Memory B cell (primary cell): ENCODE data around the gene RARB.

Experiments
- ATAC-seq: fragments of 150-1000 bp; cut with Tn5 transposase; 2 replicates; pipeline ENCODE4 v1.10.0; 2021; ENCODE audit warnings: low read depth, mild to moderate bottlenecking, moderate library complexity
- DNase-seq, 2 donors: peaks; one replicate each; pipeline ENCODE4 v3.0.0; 2022; ENCODE audit warnings: low spot score in 2 of 2
- H3K27ac Mint-ChIP-seq: one replicate; pipeline ENCODE4 v1.8.0; 2022; ENCODE audit warnings: mild to moderate bottlenecking, moderate library complexity, mixed read lengths
- H3K27me3 Mint-ChIP-seq: one replicate; pipeline ENCODE4 v1.8.0; 2022; ENCODE audit warnings: mixed read lengths
- H3K36me3 Mint-ChIP-seq: one replicate; pipeline ENCODE4 v1.8.0; 2022; ENCODE audit warnings: mild to moderate bottlenecking, mixed read lengths
- H3K4me1 Mint-ChIP-seq: one replicate; pipeline ENCODE4 v1.8.0; 2022; ENCODE audit warnings: mixed read lengths
- H3K4me3 Mint-ChIP-seq: one replicate; pipeline ENCODE4 v1.8.0; 2022; ENCODE audit warnings: mild to moderate bottlenecking, moderate library complexity, mixed read lengths
- H3K9me3 Mint-ChIP-seq: one replicate; pipeline ENCODE4 v1.8.0; 2022; ENCODE audit warnings: mixed read lengths

Gene RARB

GRCh38 chr3:25534007-25534406, 105.9 kb downstream of the RARB start:
- H3K36me3 Mint-ChIP-seq = no peaks in the 10 kb centered on the region
- DNase-seq (no peak), ATAC-seq (no peak)
- H3K27me3 Mint-ChIP-seq = no peaks in the 10 kb centered on the region
- no peak overlapping the region for H3K27ac Mint-ChIP-seq
- peaks cover 1% of the 10 kb centered on the region for H3K9me3 Mint-ChIP-seq
- no peaks in the 10 kb centered on the region for H3K4me1 Mint-ChIP-seq
- no peak overlapping the region for H3K4me3 Mint-ChIP-seq

DNA sequence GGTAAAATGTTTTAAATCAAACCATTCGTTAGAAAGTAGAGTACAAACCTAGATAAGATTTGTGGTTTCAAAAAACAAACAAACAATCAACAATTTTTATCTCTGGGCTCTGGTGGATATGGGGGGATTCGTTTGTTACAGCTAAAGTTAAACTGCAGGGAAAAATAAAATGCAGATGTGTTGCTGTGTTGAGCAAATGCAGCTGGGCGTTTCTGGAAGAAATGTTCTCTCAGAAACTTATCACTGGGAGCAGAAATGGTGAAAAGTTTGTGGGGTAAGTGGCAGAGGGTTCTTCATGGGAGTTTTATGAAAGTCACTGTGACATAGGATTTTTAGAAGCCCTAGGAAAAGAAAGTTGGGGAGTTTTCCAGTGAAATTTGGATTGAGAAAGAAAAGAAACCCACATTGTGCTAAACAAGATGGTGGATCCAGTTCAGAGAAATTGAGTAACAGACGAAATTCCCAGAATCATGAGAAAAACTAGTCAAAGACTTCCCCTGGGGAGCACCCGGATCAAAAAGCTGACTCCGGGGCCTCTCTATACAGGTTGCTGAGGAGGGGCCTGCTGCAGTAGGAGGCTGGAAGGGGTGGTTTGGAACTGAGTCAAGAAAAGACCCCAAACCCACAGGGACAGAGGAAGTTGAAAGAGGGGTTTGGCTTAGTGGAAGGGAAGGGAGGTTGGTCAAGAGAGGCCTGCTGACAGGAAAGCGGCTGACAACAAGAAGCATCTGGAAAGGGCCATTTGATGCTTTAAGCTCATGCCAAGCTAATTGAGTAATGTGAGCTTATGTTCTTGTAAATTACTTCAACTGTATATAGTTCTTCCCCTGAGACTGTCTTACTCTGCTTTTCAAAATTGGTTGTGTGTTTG, 108.7 kb downstream of the RARB start:
- Mint-ChIP-seq H3K9me3 (peaks cover 2% of the 10 kb centered on the region), H3K4me3 (no peak overlapping the region), H3K27ac (no peak overlapping the region), H3K27me3 (peaks cover 5% of the 10 kb centered on the region), H3K36me3 (no peaks in the 10 kb centered on the region), H3K4me1 (peaks cover 1% of the 10 kb centered on the region)
- ATAC-seq (no peak), DNase-seq (no peak)

- Mint-ChIP-seq H3K4me3 (no peak overlapping the region), H3K9me3 (peaks cover 2% of the 10 kb centered on the region), H3K27ac (no peak overlapping the region), H3K36me3 (no peaks in the 10 kb centered on the region), H3K27me3 (peaks cover 5% of the 10 kb centered on the region), H3K4me1 (peaks cover 4% of the 10 kb centered on the region)
- DNase-seq (no peak), ATAC-seq (no peak)
These were observed 109.5 kb downstream of the RARB start for GRCh38 chr3:25537516-25537915.

DNA sequence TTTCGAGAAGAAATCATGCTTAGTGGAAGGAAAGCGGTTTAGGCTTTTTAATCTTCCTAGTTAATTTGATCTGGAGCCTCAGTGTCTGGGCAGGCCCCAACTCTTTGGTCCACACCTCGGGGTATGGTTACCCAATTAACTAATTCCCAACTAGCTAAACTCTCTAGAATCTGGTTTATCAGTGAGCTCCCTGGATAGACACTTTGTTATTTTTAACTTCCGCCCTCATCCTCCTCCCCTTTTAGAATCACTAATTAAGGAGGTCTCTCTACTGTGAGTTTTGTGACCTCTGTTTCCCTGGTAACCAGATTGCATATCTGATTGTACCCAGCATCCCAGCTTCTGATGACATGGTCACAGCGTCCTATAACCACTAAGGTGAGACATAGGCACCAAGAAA, 112.2 kb downstream of the RARB start:
- Mint-ChIP-seq H3K36me3 (no peaks in the 10 kb centered on the region), H3K27ac (no peak overlapping the region), H3K9me3 (peaks cover 2% of the 10 kb centered on the region), H3K4me1 (peaks cover 4% of the 10 kb centered on the region), H3K27me3 (peaks cover 7% of the 10 kb centered on the region), H3K4me3 (no peak overlapping the region)
- DNase-seq (no peak), ATAC-seq (no peak)

DNA sequence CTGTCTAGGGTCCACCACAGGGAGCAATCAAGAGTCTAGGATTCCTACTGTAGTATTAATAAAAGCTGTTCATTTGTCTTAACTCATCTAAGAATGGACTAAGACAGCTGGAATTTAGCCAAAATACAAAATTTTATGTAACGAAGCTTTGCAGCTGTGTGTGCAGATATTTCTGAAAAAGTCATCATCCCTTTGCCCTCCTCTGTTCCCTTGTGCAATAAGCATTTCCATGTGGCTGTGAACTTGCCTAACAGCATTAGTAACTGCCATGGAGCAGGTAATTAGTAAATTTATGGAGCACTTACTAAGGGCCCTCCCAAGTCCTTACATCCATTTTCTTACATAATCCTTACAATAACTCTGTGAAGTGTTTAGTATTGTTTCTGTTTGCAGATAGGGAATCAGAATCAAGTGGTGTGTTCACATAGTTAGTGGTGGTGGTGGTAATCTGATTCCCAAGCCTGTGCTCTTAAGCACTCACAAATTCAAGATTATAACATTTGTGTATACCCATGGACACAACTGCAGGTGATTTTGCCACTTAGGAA, 114.5 kb downstream of the RARB start:
- ATAC-seq (no peak), DNase-seq (no peak)
- Mint-ChIP-seq H3K4me3 (no peak overlapping the region), H3K9me3 (peaks cover 2% of the 10 kb centered on the region), H3K36me3 (no peaks in the 10 kb centered on the region), H3K27ac (no peak overlapping the region), H3K27me3 (peaks cover 9% of the 10 kb centered on the region), H3K4me1 (peaks cover 4% of the 10 kb centered on the region)

- Mint-ChIP-seq H3K4me1 (no peaks in the 10 kb centered on the region), H3K36me3 (no peaks in the 10 kb centered on the region), H3K27me3 (peaks cover 4% of the 10 kb centered on the region), H3K9me3 (no peaks in the 10 kb centered on the region), H3K27ac (no peak overlapping the region), H3K4me3 (no peak overlapping the region)
- ATAC-seq = no peak
- DNase-seq = no peak
These were observed 119.0 kb downstream of the RARB start for GRCh38 chr3:25547103-25547502.

GRCh38 chr3:25547943-25548674, 120.0 kb downstream of the RARB start:
- H3K36me3 Mint-ChIP-seq = no peaks in the 10 kb centered on the region
- no peak overlapping the region for H3K27ac Mint-ChIP-seq
- H3K4me1 Mint-ChIP-seq = no peaks in the 10 kb centered on the region
- ATAC-seq (no peak), DNase-seq (no peak)
- no peaks in the 10 kb centered on the region for H3K9me3 Mint-ChIP-seq
- H3K27me3 Mint-ChIP-seq = peaks cover 4% of the 10 kb centered on the region
- no peak overlapping the region for H3K4me3 Mint-ChIP-seq

DNA sequence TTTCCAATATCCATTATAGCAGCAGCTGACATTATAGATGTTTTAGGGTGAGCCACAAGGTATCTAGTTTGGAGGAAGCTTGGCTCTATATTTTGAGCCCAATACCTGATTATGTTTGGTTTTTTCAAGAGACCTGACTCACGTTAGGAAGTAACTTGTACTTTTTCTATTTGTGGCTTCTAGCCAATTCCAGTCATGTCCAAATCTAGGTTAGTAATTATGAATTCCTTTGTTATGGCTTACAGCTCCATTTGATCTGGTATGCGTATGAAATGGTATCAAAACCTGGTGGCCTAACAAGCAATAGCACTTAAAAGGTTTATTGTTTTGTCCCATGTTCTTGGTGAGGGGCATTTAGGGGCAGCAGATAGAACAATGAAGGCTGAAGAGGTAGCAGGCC, 120.8 kb downstream of the RARB start:
- ATAC-seq (no peak), DNase-seq (no peak)
- Mint-ChIP-seq H3K36me3 (no peaks in the 10 kb centered on the region), H3K9me3 (no peaks in the 10 kb centered on the region), H3K27ac (no peak overlapping the region), H3K4me1 (no peaks in the 10 kb centered on the region), H3K4me3 (no peak overlapping the region), H3K27me3 (peaks cover 2% of the 10 kb centered on the region)

- Mint-ChIP-seq H3K36me3 (no peaks in the 10 kb centered on the region), H3K9me3 (no peaks in the 10 kb centered on the region), H3K4me3 (no peak overlapping the region), H3K27me3 (peaks cover 1% of the 10 kb centered on the region), H3K27ac (no peak overlapping the region), H3K4me1 (no peaks in the 10 kb centered on the region)
- ATAC-seq (no peak), DNase-seq (no peak)
These were observed 124.2 kb downstream of the RARB start for GRCh38 chr3:25552251-25552650.

DNA sequence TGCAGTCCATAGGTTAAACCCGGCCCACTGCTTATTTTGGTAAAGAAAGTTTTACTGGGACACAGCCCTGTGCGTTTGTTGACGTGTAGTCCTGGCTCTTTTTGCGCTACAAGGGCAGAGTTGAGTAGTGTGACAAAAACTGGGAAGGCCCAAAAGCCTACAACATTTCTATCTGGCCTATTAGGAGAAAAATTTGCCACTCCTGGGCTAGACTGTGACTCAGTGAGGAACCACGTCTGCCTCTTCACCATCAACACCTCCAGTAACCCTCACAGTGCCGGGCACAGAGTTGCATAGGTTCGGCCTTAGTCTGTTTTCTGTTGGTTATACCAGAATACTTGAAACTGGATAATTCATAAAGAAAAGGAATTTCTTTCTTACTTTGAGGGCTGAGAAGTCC, 126.3 kb downstream of the RARB start:
- peaks cover 1% of the 10 kb centered on the region for H3K27me3 Mint-ChIP-seq
- ATAC-seq (no peak), DNase-seq (no peak)
- no peak overlapping the region for H3K27ac Mint-ChIP-seq
- H3K4me1 Mint-ChIP-seq = no peaks in the 10 kb centered on the region
- no peaks in the 10 kb centered on the region for H3K36me3 Mint-ChIP-seq
- no peaks in the 10 kb centered on the region for H3K9me3 Mint-ChIP-seq
- H3K4me3 Mint-ChIP-seq = no peak overlapping the region

DNA sequence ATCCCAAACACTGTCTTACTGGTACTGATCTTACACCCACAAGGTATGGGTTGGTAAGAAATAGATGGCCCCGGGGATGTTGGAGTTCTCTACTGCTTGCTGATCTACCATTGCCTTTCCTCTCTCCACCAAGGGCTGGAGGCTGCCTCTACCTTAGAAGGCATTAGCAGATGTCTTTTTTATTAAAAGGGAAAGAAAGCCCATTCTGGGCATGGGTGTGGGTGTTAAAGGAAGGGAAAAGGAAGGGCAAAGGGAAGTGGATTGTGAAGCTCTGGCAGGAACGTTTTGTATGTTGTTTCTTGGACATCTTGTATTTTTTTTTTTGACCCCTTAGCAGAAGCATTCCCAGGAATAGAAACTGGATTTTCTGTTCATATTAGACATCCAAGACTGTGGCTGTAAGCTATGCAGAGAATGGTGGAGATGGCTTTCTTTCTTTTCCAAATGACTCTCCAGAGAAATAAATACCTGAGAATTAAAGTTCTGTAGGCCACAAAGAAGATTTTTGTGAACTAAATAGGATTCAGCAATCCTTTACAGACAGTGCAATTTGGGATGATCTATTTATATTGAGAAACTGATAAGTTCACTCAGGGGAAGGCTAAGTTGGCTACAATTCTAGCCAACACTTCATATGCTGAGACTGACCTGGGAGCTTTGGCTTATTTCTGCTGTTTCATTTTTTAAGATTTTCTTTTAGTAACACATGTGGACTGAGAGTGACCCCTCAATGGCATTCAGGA, 127.8 kb downstream of the RARB start:
- no peak for ATAC-seq
- DNase-seq = no peak
- Mint-ChIP-seq H3K4me3 (no peak overlapping the region), H3K27ac (no peak overlapping the region), H3K4me1 (no peaks in the 10 kb centered on the region), H3K9me3 (no peaks in the 10 kb centered on the region), H3K27me3 (peaks cover 1% of the 10 kb centered on the region), H3K36me3 (no peaks in the 10 kb centered on the region)

DNA sequence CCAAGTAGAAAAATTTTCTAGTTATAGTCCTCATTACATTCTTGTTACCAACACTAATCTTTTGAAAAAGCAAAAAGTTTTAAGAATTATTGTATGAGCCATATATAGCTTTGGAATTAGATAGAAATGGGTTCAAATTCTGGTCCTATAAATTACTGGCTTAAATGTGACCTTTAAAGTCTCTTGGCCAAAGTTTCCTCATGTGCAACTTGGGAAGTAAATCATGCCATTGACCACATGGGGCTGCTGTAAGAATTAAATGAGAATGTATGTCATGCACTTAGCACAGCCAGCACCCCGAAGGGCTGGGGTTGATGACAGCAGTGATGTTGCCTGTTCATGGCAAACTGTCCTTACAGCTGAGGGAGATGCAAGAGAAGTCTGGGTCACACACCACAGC, 128.4 kb downstream of the RARB start:
- H3K27ac Mint-ChIP-seq = no peak overlapping the region
- H3K27me3 Mint-ChIP-seq = peaks cover 1% of the 10 kb centered on the region
- no peaks in the 10 kb centered on the region for H3K9me3 Mint-ChIP-seq
- DNase-seq (no peak), ATAC-seq (no peak)
- H3K4me3 Mint-ChIP-seq = no peak overlapping the region
- no peaks in the 10 kb centered on the region for H3K36me3 Mint-ChIP-seq
- H3K4me1 Mint-ChIP-seq = no peaks in the 10 kb centered on the region

DNA sequence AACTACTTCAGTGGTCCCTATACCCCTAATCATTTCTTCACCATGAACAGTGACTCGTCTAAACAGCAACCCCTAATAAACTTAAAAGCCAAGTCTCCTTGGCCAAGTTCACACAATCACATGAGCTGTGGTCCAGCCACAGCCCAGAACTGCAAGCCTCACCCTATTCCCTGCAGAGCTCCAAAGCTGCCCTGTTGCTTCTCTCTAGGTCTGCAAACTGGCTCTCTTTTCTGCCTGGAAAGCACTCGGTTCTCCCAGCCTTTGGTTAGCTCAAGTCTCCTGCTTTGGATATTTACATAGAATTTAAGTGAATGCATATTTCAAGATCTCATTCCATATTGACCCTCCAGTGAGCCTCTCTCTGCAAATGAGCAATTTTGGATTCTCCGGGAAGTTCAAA, 129.6 kb downstream of the RARB start:
- H3K4me3 Mint-ChIP-seq = no peak overlapping the region
- no peak overlapping the region for H3K27ac Mint-ChIP-seq
- H3K9me3 Mint-ChIP-seq = no peaks in the 10 kb centered on the region
- DNase-seq (no peak), ATAC-seq (no peak)
- H3K4me1 Mint-ChIP-seq = no peaks in the 10 kb centered on the region
- H3K36me3 Mint-ChIP-seq = no peaks in the 10 kb centered on the region
- peaks cover 1% of the 10 kb centered on the region for H3K27me3 Mint-ChIP-seq

- no peak for ATAC-seq
- no peak for DNase-seq
- H3K27ac Mint-ChIP-seq = no peak overlapping the region
- no peaks in the 10 kb centered on the region for H3K36me3 Mint-ChIP-seq
- H3K4me1 Mint-ChIP-seq = no peaks in the 10 kb centered on the region
- H3K27me3 Mint-ChIP-seq = peaks cover 1% of the 10 kb centered on the region
- H3K4me3 Mint-ChIP-seq = no peak overlapping the region
- H3K9me3 Mint-ChIP-seq = no peaks in the 10 kb centered on the region
These were observed 130.1 kb downstream of the RARB start for GRCh38 chr3:25558121-25558520.
